ENCODE results near the gene TASL.
"Not testable (repeated sequence)": the region's sequence is repeated elsewhere in the genome, so short reads cannot be mapped to it uniquely, and the experiment has no call there.

TASL gene, protein sequence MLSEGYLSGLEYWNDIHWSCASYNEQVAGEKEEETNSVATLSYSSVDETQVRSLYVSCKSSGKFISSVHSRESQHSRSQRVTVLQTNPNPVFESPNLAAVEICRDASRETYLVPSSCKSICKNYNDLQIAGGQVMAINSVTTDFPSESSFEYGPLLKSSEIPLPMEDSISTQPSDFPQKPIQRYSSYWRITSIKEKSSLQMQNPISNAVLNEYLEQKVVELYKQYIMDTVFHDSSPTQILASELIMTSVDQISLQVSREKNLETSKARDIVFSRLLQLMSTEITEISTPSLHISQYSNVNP

GRCh38 chrX:30577362-30577991, at the start of gene TASL:
TASL (minus strand) TSS chrX:30577766; CDS start chrX:30560355, 17,411 bp downstream.
- peak; percentile 33 for DNase-seq

DNA sequence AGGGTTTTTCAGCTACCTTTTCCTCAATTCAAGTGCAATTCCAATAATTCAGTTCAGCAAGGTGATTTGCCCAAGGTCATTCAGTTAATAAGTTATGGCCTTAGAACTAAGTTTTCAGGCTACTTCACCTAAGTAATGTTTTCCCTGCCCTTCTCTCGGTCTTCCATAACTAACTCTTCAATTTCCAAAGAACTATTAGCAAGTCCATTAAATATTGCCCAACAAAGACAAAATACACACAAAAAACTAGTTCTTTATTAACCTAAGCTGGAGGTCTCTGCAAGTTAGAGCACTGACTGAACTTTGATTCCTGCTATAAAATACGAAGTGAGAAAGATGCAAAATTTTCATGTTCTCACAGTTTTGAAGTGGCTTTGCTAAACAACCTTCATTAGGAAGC, 48.8 kb upstream of the TASL start:
- DNase-seq, result no peak

- DNase-seq, result no peak
Measured at GRCh38 chrX:30622361-30622760, 44.8 kb upstream of the TASL start.

DNA sequence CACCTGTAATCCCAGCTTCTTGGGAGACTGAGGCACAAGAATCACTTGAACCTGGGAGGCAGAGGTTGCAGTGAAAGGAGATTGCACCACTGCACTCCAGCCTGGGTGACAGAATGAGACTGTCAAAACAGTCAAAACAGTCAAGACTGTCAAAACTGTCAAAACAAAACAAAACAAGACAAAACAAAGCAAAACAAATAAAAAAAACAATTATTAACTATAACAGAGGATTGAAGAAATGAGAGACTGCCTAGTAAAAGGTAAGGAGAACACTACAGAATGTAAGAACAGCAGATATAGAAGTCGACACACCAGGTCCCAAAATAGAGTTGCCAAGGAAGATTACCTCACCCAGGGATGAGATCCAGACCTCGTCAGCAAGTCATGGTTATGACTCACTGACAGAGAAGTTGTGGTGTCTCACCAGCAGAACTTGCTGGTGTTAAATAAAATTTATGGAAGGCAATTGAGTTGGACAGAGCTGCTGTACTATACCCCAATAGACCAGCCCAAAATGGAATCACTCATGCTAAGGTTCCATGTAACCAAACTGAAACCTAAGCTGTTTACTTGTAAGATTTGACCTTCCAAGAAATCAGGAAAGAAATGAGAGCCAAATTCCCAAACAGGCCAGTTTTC, 43.5 kb upstream of the TASL start:
- no peak for DNase-seq

GRCh38 chrX:30620125-30620524, 42.6 kb upstream of the TASL start:
- no peak for DNase-seq

- DNase-seq, result no peak
Measured at GRCh38 chrX:30618160-30618765, 40.7 kb upstream of the TASL start.

DNA sequence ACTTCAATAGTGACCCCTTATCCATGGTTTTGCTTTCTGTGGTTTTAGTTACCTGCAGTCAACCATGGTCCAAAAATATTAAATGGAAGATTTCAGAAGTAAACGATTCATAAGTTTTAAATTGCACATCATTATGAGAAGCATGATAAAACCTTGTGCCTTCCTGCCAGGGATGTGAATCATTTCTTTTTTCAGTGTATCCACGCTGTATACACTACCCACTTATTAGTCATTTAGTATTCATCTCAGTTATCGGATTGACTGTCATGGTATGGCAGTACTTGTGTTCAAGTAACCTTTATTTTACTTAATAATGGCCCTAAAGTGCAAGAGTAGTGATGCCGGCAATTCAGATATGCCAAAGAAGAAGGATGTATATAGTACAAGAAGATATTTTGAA, 37.7 kb upstream of the TASL start:
- DNase-seq, result no peak

DNA sequence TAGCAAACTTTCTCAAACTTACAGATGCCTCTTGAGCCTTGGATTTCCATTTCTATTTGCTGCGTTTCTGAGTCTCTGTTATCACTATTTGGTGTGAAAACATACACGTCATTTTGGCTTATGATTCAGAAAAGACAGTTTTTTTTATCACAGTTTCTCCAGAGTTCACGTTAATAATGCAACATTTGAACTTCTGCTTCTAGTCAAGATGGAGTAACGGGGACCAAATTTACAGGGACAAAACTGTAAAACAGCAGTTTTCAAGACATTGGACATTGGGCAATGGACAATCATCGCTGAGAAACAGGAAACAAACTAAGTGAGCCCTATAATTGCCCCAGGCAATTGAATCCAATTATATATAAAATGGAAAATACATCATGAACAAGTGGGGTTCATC, 36.2 kb upstream of the TASL start:
- DNase-seq, result no peak

- no peak for DNase-seq
Measured at GRCh38 chrX:30612250-30612655, 34.7 kb upstream of the TASL start.

GRCh38 chrX:30610026-30610425, 32.5 kb upstream of the TASL start:
- DNase-seq, result no peak

DNA sequence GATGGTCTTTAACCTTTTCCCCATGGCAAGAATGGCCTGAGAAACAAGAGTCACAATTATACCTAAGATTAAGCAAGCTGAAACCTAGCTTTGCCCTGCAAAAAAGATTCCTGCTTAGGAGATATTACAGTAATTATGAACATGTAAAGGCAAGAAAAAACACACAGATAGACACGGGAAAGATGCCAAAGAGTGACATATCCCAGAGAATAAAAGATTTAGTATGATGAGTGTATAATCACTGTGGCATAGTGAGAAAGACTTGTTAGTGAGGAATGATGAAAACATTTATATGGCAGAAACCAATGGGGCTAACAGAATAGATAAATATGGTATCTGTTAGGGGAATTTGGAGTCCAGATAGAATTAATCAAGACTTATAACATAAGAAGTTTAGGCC, 29.6 kb upstream of the TASL start:
- DNase-seq, result no peak

DNA sequence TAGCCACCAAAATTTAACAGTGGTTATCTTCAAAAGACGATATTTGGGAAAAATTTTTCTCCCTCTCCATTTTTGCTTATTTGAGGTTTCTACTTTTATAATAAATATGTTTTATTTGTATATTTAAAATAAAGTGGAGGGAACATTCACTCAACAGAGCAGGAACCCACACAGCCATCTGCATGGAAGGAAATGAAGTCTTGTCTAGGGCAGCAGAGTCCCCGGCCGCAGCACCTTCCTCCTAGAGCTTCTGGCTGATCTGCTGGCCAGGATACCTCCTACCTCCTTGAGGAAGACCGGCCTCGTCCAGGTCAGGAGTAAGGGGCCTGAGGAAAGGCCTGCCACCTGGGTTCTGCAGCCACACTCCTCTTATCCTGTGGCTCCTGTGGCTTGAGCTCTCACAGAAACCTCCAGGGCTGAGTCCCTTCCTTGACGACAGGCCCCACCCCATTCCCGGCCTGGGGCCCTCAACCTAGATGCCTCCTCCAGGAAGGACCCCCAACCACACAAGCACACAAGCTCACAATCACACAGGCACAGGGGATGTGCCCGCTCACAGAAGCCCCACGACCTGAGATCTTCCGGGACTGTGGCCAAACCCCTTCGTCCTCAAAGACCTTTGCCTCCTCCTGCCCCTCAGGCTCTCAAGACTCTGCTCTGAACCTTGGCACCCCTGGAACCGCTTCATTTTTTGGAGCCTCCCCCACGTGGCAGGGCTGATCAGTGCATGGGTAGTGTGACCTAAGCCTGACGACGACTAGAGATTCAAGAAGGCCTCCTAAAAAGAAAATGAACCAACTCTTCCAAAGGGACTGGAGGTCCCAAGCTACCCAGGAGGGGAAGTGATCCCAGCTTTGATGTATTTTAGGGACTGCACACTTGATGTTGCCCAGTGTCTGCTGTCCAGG, 23.0 kb upstream of the TASL start:
- not testable (repeated sequence) for DNase-seq

DNA sequence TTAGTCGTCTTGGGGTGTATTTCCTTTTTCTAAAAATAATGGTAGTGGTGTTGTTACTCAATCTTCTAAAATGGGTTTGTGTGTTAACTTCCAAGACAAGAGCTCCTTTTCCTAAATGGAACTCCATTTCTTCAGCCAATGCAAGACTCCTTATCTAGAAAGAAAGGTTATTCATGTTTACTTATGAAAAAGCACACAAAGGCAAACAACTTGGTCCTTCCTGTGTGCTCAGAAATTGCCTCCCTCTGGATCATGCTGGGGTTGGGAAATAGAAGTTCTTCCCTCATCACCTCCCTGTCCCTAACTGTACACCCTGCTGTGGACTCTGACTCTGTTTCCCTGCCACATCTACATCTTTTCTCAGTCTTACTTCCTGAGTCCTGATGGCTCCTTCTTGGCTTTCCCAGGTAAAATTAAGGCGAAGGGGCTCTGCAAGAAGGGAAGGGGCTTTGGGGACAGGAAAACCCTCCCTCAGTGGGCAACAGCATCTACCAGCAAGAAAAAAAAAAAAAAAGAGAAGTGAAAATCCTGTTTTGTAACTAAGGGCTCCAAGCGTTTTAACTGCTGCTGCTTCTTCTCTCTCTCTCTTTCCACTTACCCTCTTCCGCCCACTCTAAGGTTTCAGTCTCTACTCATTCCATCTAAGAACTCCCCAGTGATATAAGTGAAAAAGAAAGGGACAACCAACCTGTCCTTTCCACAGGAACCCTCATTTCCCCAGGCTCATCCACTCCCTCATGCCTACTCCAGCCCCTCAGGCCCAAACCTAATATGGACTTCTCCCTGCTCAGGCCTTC, 19.8 kb upstream of the TASL start:
- no peak for DNase-seq

DNA sequence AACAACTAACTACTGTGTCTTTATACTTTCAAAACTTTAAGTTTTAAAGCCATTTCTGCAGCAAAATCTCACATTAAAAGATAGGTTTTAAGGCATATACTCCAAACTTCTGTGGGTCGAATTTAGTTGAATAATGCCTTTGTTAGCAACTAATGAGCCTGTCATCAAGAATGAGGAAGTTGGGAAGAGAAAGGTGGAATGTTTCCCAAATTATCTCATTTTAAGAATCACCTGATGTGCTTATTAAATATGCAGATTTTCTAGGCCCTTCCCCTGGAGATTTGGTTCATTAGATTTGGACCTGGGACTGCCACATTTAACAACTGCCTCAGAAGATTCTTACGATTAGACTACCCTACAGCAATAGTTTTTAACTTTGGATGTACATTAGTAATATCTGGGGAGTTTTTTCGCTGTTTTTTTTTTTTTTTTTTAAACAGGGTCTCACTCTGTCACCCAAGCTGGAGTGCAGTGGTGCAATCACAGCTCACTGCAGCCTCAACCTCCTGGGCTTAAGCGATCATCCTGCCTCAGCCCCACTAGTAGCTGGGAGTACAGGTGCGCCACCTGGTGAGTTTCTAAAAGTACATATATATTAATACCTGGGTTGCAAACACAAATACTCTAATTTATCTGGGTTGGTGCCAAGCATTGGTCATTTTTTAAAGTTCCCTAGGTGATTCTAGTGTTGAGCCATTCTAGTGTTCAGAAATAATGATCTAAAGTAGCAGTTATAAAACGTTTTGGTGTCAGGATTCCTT, 16.1 kb upstream of the TASL start:
- peak; percentile 16 for DNase-seq

GRCh38 chrX:30592831-30593230, 15.3 kb upstream of the TASL start:
- no peak for DNase-seq

- DNase-seq, result no peak
Measured at GRCh38 chrX:30590368-30590767, 12.8 kb upstream of the TASL start.

- no peak for DNase-seq
Measured at GRCh38 chrX:30589146-30589888, 11.8 kb upstream of the TASL start.

- DNase-seq, result no peak
Measured at GRCh38 chrX:30586516-30586915, 8.9 kb upstream of the TASL start.

DNA sequence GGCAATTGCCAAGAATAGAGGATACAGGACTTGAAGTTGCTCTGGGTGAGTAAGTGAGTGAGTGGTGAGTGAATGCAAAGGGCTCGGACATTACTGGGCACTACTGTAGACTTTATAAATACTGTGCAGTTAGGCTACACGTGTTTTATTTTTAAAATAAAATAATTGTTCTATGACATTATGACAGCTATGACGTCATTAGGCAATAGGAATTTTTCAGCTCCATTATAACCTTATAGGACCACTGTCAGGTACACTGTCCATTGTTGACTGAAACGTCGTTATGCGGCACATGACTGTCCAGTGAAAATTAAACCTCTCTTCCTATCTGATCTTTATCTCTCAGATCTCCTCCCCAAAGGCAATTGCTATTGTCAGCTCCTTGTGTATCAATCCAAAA, 5.1 kb upstream of the TASL start:
- no peak for DNase-seq

DNA sequence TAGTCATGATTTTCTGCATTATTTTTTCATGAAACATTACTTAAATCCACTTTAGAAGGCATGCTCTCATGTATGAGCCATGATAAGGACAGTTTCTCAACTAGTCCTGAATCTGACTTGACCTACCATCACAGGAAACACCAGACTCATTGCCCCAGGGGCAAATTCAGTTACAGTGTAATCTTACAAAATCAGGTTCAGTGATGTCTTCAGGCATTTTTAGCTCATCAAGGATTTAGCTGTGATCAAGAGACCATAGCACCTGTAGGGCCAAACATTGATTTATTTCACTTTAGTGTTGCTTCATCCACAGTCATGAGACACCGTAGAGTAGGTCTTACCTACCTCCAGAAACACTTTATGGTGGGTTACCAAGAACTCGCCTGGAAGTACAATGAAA, 3.1 kb upstream of the TASL start:
- no peak for DNase-seq

All from stimulated activated CD4-positive, alpha-beta T cell treated with anti-CD3 and anti-CD28 coated beads, Interleukin-4, amount 100 ng/mL, for 24 hours (primary cell).